Stimulated activated CD8-positive, alpha-beta memory T cell treated with anti-CD3 and anti-CD28 coated beads, Interleukin-12 subunit alpha, Interleukin-12 subunit beta, amount 100 ng/mL, for 1 hour (primary cell): ENCODE measurements around the gene PDE6A.

ENCODE experiments used
- DNase-seq: peaks from one replicate; pipeline ENCODE4 v3.0.0-alpha.2; 2020; ENCODE audit warnings: low read depth

Gene PDE6A

GRCh38 chr5:149944666-149945065, at the start of gene PDE6A:
Gene PDE6A (minus strand): TSS chr5:149944793. CDS start chr5:149944673, 120 bp downstream.
- DNase-seq = no peak

GRCh38 chr5:149993471-149993870, 48.9 kb upstream of the PDE6A start:
- DNase-seq = no peak

GRCh38 chr5:149990518-149991376, 46.2 kb upstream of the PDE6A start:
- peak; percentile 47 for DNase-seq

GRCh38 chr5:149988126-149988525, 43.5 kb upstream of the PDE6A start:
- DNase-seq = no peak

GRCh38 chr5:149982505-149982904, 37.9 kb upstream of the PDE6A start:
- no peak for DNase-seq

GRCh38 chr5:149981206-149981605, 36.6 kb upstream of the PDE6A start:
- DNase-seq = no peak

GRCh38 chr5:149979896-149980295, 35.3 kb upstream of the PDE6A start:
- no peak for DNase-seq

- DNase-seq = no peak
Measured at GRCh38 chr5:149975409-149975808, 30.8 kb upstream of the PDE6A start.

GRCh38 chr5:149969181-149969930, 24.8 kb upstream of the PDE6A start:
- DNase-seq = no peak

- no peak for DNase-seq
Measured at GRCh38 chr5:149966946-149967345, 22.4 kb upstream of the PDE6A start.

GRCh38 chr5:149963729-149964128, 19.1 kb upstream of the PDE6A start:
- no peak for DNase-seq

- no peak for DNase-seq
Measured at GRCh38 chr5:149962601-149963300, 18.2 kb upstream of the PDE6A start.

- no peak for DNase-seq
Measured at GRCh38 chr5:149961957-149962409, 17.4 kb upstream of the PDE6A start.

GRCh38 chr5:149961186-149961685, 16.6 kb upstream of the PDE6A start:
- no peak for DNase-seq

- DNase-seq = peak; percentile 89
Measured at GRCh38 chr5:149960272-149961185, 15.9 kb upstream of the PDE6A start, which contains the start of gene SLC26A2. Gene SLC26A2 (plus strand): TSS chr5:149960758. CDS start chr5:149977653, 16,895 bp downstream.

- DNase-seq = peak; percentile 31
Measured at GRCh38 chr5:149959406-149960236, 15.0 kb upstream of the PDE6A start.

GRCh38 chr5:149957855-149958254, 13.3 kb upstream of the PDE6A start:
- DNase-seq = no peak

GRCh38 chr5:149956685-149957084, 12.1 kb upstream of the PDE6A start:
- no peak for DNase-seq

GRCh38 chr5:149954798-149955197, 10.2 kb upstream of the PDE6A start:
- DNase-seq = no peak
